IMR-90 (cell line): ENCODE data around the gene ARHGAP10. TPM values are rescaled to one million over a fixed set of nuclear protein-coding genes. Genes with fewer than 3 reads are reported as not detected.

Source experiments
- ATAC-seq: fragments of 200-7000 bp; cut with Tn5 transposase; 2 replicates; pipeline ENCODE4 v1.9.1; 2020; ENCODE audit warnings: low read depth, mild to moderate bottlenecking, moderate library complexity
- BruUV-seq: library from RNA; stranded (reverse); fragments of 400-500 nt; replicated peaks from 2 replicates; lab custom pipeline; 2021; lab: Mats Ljungman, UMichigan
- CTCF ChIA-PET: fragments of 300-600 bp; formaldehyde crosslinking; extraction: SDS; loops from one replicate; lab custom pipeline; 2021; ENCODE audit warnings: antibody characterized with exemption; lab: Yijun Ruan, JAX
- POLR2A ChIA-PET: fragments of 300-600 bp; sonication (Branson Sonifier 250); formaldehyde crosslinking; loops from one replicate; lab custom pipeline; 2022; ENCODE audit warnings: antibody characterized with exemption; ENCODE audit not compliant: unreplicated experiment; lab: Charles Lee
- DNase-seq: peaks from one replicate; pipeline ENCODE4 v3.0.0; 2013
- H2AFZ ChIP-seq: replicated peaks from 2 replicates; pipeline ENCODE3; 2013; ENCODE audit warnings: low read length, mild to moderate bottlenecking; ENCODE audit not compliant: poor library complexity
- H2AK5ac ChIP-seq: 2 replicates; pipeline ENCODE4 v1.6.1; 2013; ENCODE audit warnings: low read depth, low read length, inconsistent platforms
- H2AK9ac ChIP-seq: replicated peaks from 2 replicates; pipeline ENCODE3; 2013; ENCODE audit warnings: mild to moderate bottlenecking, low read depth, low read length, moderate library complexity; ENCODE audit not compliant: poor library complexity
- H2BK120ac ChIP-seq: 2 replicates; pipeline ENCODE4 v1.6.1; 2013; ENCODE audit warnings: low read depth, low read length, inconsistent platforms
- H2BK15ac ChIP-seq: 3 replicates; pipeline ENCODE4 v1.6.1; 2013; ENCODE audit warnings: low read depth, low read length, inconsistent platforms
- H2BK20ac ChIP-seq: 2 replicates; pipeline ENCODE4 v1.6.1; 2013; ENCODE audit warnings: low read depth, mild to moderate bottlenecking, inconsistent platforms, low read length, moderate library complexity
- H2BK5ac ChIP-seq: 2 replicates; pipeline ENCODE4 v1.6.1; 2013; ENCODE audit warnings: mild to moderate bottlenecking, low read depth, low read length, inconsistent platforms; ENCODE audit not compliant: poor library complexity, severe bottlenecking
- H3K14ac ChIP-seq: replicated peaks from 2 replicates; pipeline ENCODE4 v1.6.1; 2013; ENCODE audit warnings: low read depth, low read length, inconsistent platforms
- H3K18ac ChIP-seq: 2 replicates; pipeline ENCODE4 v1.6.1; 2013; ENCODE audit warnings: low read depth, low read length, control low read depth
- H3K23ac ChIP-seq: 2 replicates; pipeline ENCODE4 v1.6.1; 2013; ENCODE audit warnings: low read depth, low read length, inconsistent platforms
- H3K27ac ChIP-seq: 2 replicates; pipeline ENCODE4 v1.5.1; 2013; ENCODE audit warnings: mild to moderate bottlenecking, control low read depth, low read length; ENCODE audit not compliant: insufficient read depth
- H3K27me3 ChIP-seq: 2 replicates; pipeline ENCODE4 v1.6.1; 2013; ENCODE audit warnings: low read length; ENCODE audit not compliant: control insufficient read depth, insufficient read depth
- H3K36me3 ChIP-seq: 2 replicates; pipeline ENCODE4 v1.6.1; 2013; ENCODE audit warnings: low read length, mixed read lengths; ENCODE audit not compliant: control insufficient read depth, insufficient read depth
- H3K4ac ChIP-seq: 2 replicates; pipeline ENCODE4 v1.6.1; 2013; ENCODE audit warnings: low read depth, low read length, inconsistent platforms
- H3K4me1 ChIP-seq: 2 replicates; pipeline ENCODE4 v1.6.1; 2013; ENCODE audit warnings: low read length, mixed read lengths; ENCODE audit not compliant: control insufficient read depth, insufficient read depth
- H3K4me2 ChIP-seq: 2 replicates; pipeline ENCODE4 v1.6.1; 2013; ENCODE audit warnings: low read depth, mild to moderate bottlenecking, control low read depth, low read length, moderate library complexity
- H3K4me3 ChIP-seq: 2 replicates; pipeline ENCODE4 v1.5.1; 2013; ENCODE audit warnings: low read depth, mild to moderate bottlenecking, control low read depth, low read length, moderate library complexity; ENCODE audit not compliant: insufficient read depth
- H3K56ac ChIP-seq: 2 replicates; pipeline ENCODE4 v1.6.1; 2013; ENCODE audit warnings: low read length, inconsistent platforms; ENCODE audit not compliant: insufficient read depth; ENCODE audit errors: extremely low read depth
- H3K79me1 ChIP-seq, 2 experiments: 2 replicates each; pipeline ENCODE4 v1.6.1; 2013; ENCODE audit warnings: low read length in 2 of 2, inconsistent platforms in 1 of 2, low read depth in 1 of 2
- H3K9ac ChIP-seq: 2 replicates; pipeline ENCODE4 v1.6.1; 2013; ENCODE audit warnings: low read depth, low read length, control low read depth
- H3K9me1 ChIP-seq: 2 replicates; pipeline ENCODE4 v1.6.1; 2013; ENCODE audit warnings: low read length, inconsistent platforms; ENCODE audit not compliant: insufficient read depth
- H3K9me3 ChIP-seq: 2 replicates; pipeline ENCODE4 v1.6.1; 2013; ENCODE audit warnings: low read length; ENCODE audit not compliant: control insufficient read depth, insufficient read depth
- H4K20me1 ChIP-seq: 2 replicates; pipeline ENCODE4 v1.6.1; 2013; ENCODE audit warnings: low read length, inconsistent platforms; ENCODE audit not compliant: insufficient read depth
- H4K5ac ChIP-seq: 2 replicates; pipeline ENCODE4 v1.6.1; 2013; ENCODE audit warnings: mild to moderate bottlenecking, low read depth, low read length, control low read depth
- H4K8ac ChIP-seq, 2 experiments: 2 replicates each; pipeline ENCODE4 v1.6.1; 2013; ENCODE audit warnings: low read depth in 2 of 2, low read length in 2 of 2, control low read depth in 1 of 2, inconsistent platforms in 1 of 2
- H4K91ac ChIP-seq: 2 replicates; pipeline ENCODE4 v1.6.1; 2013; ENCODE audit warnings: low read depth, low read length, inconsistent platforms; ENCODE audit not compliant: insufficient read depth
- BHLHE40 ChIP-seq: fragments of 150-350 bp; IDR thresholded peaks from 2 replicates; pipeline ENCODE4 v1.6.1; 2016; ENCODE audit warnings: mild to moderate bottlenecking, low read depth, low read length
- ELK1 ChIP-seq: fragments of 150-350 bp; IDR thresholded peaks from 2 replicates; pipeline ENCODE4 v1.6.1; 2016; ENCODE audit warnings: low read depth, mild to moderate bottlenecking, low read length, moderate library complexity, borderline replicate concordance
- MAFK ChIP-seq: IDR thresholded peaks from 2 replicates; pipeline ENCODE4 v1.6.1; 2012; ENCODE audit warnings: low read depth, low read length, improper control_type of control experiment
- RAD21 ChIP-seq: IDR thresholded peaks from 2 replicates; pipeline ENCODE4 v1.6.1; 2012; ENCODE audit warnings: low read length, improper control_type of control experiment
- USF2 ChIP-seq: fragments of 150-350 bp; IDR thresholded peaks from 2 replicates; pipeline ENCODE4 v1.6.1; 2017; ENCODE audit warnings: mild to moderate bottlenecking, antibody characterized with exemption, low read length, low read depth
- WGBS, 2 experiments: methylation state at CpG; one replicate each; pipeline versions ENCODE4 v1.1.5 to v1.1.7; 2013; ENCODE audit warnings: missing lambda C conversion rate in 2 of 2; ENCODE audit not compliant: insufficient read length in 1 of 2; ENCODE audit errors: extremely low coverage in 2 of 2; 5-methylcytosine and 5-hydroxymethylcytosine counted together
- dilution Hi-C: fragments of 300-500 bp; cut with HindIII; formaldehyde crosslinking; loops from one replicate; pipeline ENCODE4 v1.14.3; 2018; ENCODE audit warnings: low sequenced_read_pairs; ENCODE audit not compliant: unreplicated experiment
- in situ Hi-C: fragments of 300-500 bp; cut with MboI; formaldehyde crosslinking; loops from 3 replicates; pipeline ENCODE4 v1.14.3; 2019; ENCODE audit warnings: low sequenced_read_pairs, inconsistent platforms, mixed read lengths
- intact Hi-C: fragments of 100-400 bp; cut with micrococcal nuclease; formaldehyde crosslinking; loops from 2 replicates; pipeline ENCODE4 v1.10.0; 2022
- polyA plus RNA-seq, 3 experiments: library from polyadenylated mRNA; depleted of rRNA; stranded (reverse); fragments of >200 nt; gene quantifications; 2 replicates each; pipeline ENCODE4 v1.2.3, GENCODE V29; 2012; ENCODE audit warnings: low replicate concordance in 1 of 3
- total RNA-seq: library from RNA; depleted of rRNA; stranded (reverse); fragments of >200 nt; gene quantifications from 2 replicates; pipeline ENCODE4 v1.2.3, GENCODE V29; 2012

ARHGAP10 gene
- total and polyA plus RNA-seq, 2 of the 4 experiments (the other 2 are of a cell fraction), result 27.1 to 29.4 TPM

- no peak overlapping the region for H2AK5ac ChIP-seq
- H3K4me1 ChIP-seq, result peaks cover 6% of the 10 kb centered on the region
- no peak overlapping the region for H3K4me2 ChIP-seq
- ChIA-PET POLR2A (no interaction called here), CTCF (interaction anchor here (0.6 kb wide), 1 partner anchor 970 kb away, joined by 12 read pairs; no protein-coding TSS in a partner anchor)
- no peak overlapping the region for H4K91ac ChIP-seq
- H3K36me3 ChIP-seq, result peaks cover 3% of the 10 kb centered on the region
- BruUV-seq, result no TSS peak
- dilution Hi-C loops (no loop called here), in situ Hi-C loops (no loop called here), intact Hi-C loops (loop anchor here (10.0 kb wide), 1 partner anchor 1326 kb away; no protein-coding TSS in a partner anchor)
- no CpG with 5 or more reads among the region's 5 CpGs for WGBS, 2 experiments
- no peak overlapping the region for H3K9ac ChIP-seq
- H3K14ac ChIP-seq, result no peak overlapping the region
- no peaks in the 10 kb centered on the region for H4K20me1 ChIP-seq
- no peak overlapping the region for H2BK5ac ChIP-seq
- no peak overlapping the region for H3K23ac ChIP-seq
- no peak for TF ChIP-seq USF2
- no peak for TF ChIP-seq RAD21
- TF ChIP-seq MAFK, result no peak
- TF ChIP-seq BHLHE40, result no peak
- no peak for TF ChIP-seq ELK1
- H3K9me1 ChIP-seq, result peaks cover 11% of the 10 kb centered on the region; the same call in 1 of the 2 replicates
- no peak overlapping the region for H2AK9ac ChIP-seq
- no peaks in the 10 kb centered on the region for H3K9me3 ChIP-seq
- no peak overlapping the region for H2BK15ac ChIP-seq
- H2AFZ ChIP-seq, result no peak overlapping the region
- ATAC-seq (no peak), DNase-seq (no peak)
- H2BK20ac ChIP-seq, result no peak overlapping the region
- no peak overlapping the region for H3K4ac ChIP-seq
- H3K27me3 ChIP-seq, result no peaks in the 10 kb centered on the region
- peaks cover 3 to 8% of the 10 kb centered on the region in 2 experiments; a peak in 3 of 4 replicates for H3K79me1 ChIP-seq
- H2BK120ac ChIP-seq, result no peak overlapping the region
- no peak overlapping the region for H3K27ac ChIP-seq
- H3K56ac ChIP-seq, result no peak overlapping the region
- H3K4me3 ChIP-seq, result no peak overlapping the region
- no peak overlapping the region for H3K18ac ChIP-seq
- no peak overlapping the region for H4K5ac ChIP-seq
- H4K8ac ChIP-seq, result no peak overlapping the region
Observed at GRCh38 chr4:147938496-147938895, 206.6 kb downstream of the ARHGAP10 start.
